Endothelial cell of umbilical vein (primary cell): ENCODE measurements around the gene RASD1.

Experiments
- CTCF ChIP-seq, 2 donors: IDR thresholded peaks; 1 replicate in 1 of 2; 2 replicates in 1 of 2; pipeline ENCODE4 v1.5.1; 2011; ENCODE audit warnings: low read length in 2 of 2, mild to moderate bottlenecking in 2 of 2, moderate library complexity in 2 of 2, control low read depth in 1 of 2, inconsistent platforms in 1 of 2, low read depth in 1 of 2; ENCODE audit not compliant: insufficient read depth in 1 of 2; ENCODE audit errors: extremely low read depth in 1 of 2
- POLR2A ChIP-seq: IDR thresholded peaks from 2 replicates; pipeline ENCODE4 v1.6.1; 2012; ENCODE audit warnings: low read depth, mild to moderate bottlenecking, control low read depth, low read length

- TF ChIP-seq POLR2A: no peak
- no peak for TF ChIP-seq CTCF (IDR thresholded peaks at IDR 0.05; ENCODE audit: extremely low read depth in 1 of 2, insufficient read depth in 1 of 2, low read depth in 1 of 2, low read length in 2 of 2)
Measured at GRCh38 chr17:17526369-17526768, 30.2 kb upstream of the RASD1 start.
